ENCODE data around the gene EPB41L5. TPM values are rescaled to one million over a fixed set of nuclear protein-coding genes. Genes with fewer than 3 reads are reported as not detected.
"Not testable (repeated sequence)": the region's sequence is repeated elsewhere in the genome, so short reads cannot be mapped to it uniquely, and the experiment has no call there.

Gene EPB41L5
- total RNA-seq, 1 experiment from 2014 or later = 3.4 TPM

GRCh38 chr2:120141300-120142069 lies 128.6 kb downstream of the EPB41L5 start:
- DNase-seq (ENCODE audit: low read depth) = no peak

GRCh38 chr2:120142528-120143219 lies 129.8 kb downstream of the EPB41L5 start:
- no peak for DNase-seq (ENCODE audit: low read depth)

- no peak for DNase-seq (ENCODE audit: low read depth)
Measured at GRCh38 chr2:120148229-120148628, 135.4 kb downstream of the EPB41L5 start.

- DNase-seq (ENCODE audit: low read depth) = no peak
Measured at GRCh38 chr2:120148669-120149068, 135.8 kb downstream of the EPB41L5 start.

GRCh38 chr2:120149406-120149805 lies 136.5 kb downstream of the EPB41L5 start:
- no peak for DNase-seq (ENCODE audit: low read depth)

GRCh38 chr2:120150040-120150482 lies 137.2 kb downstream of the EPB41L5 start:
- no peak for DNase-seq (ENCODE audit: low read depth)

- DNase-seq (ENCODE audit: low read depth) = no peak
Measured at GRCh38 chr2:120155308-120155707, 142.4 kb downstream of the EPB41L5 start.

GRCh38 chr2:120158658-120159057 lies 145.8 kb downstream of the EPB41L5 start:
- DNase-seq (ENCODE audit: low read depth) = not testable (repeated sequence)

- no peak for DNase-seq (ENCODE audit: low read depth)
Measured at GRCh38 chr2:120161190-120161589, 148.3 kb downstream of the EPB41L5 start.

- no peak for DNase-seq (ENCODE audit: low read depth)
Measured at GRCh38 chr2:120162716-120163115, 149.8 kb downstream of the EPB41L5 start.

- DNase-seq (ENCODE audit: low read depth) = no peak
Measured at GRCh38 chr2:120167272-120167671, 154.4 kb downstream of the EPB41L5 start.

GRCh38 chr2:120169020-120169419 lies 156.1 kb downstream of the EPB41L5 start:
- no peak for DNase-seq (ENCODE audit: low read depth)

GRCh38 chr2:120174963-120175581 lies 162.2 kb downstream of the EPB41L5 start:
- peak; percentile 60 for DNase-seq (ENCODE audit: low read depth)

GRCh38 chr2:120176526-120176925 lies 163.6 kb downstream of the EPB41L5 start:
- no peak for DNase-seq (ENCODE audit: low read depth)

- no peak for DNase-seq (ENCODE audit: low read depth)
Measured at GRCh38 chr2:120177001-120177621, 164.2 kb downstream of the EPB41L5 start.

- DNase-seq (ENCODE audit: low read depth) = no peak
Measured at GRCh38 chr2:120177973-120178372, 165.1 kb downstream of the EPB41L5 start.

- no peak for DNase-seq (ENCODE audit: low read depth)
Measured at GRCh38 chr2:120179396-120179795, 166.5 kb downstream of the EPB41L5 start.

- no peak for DNase-seq (ENCODE audit: low read depth)
Measured at GRCh38 chr2:120180066-120180465, 167.2 kb downstream of the EPB41L5 start.

- no peak for DNase-seq (ENCODE audit: low read depth)
Measured at GRCh38 chr2:120182019-120182560, 169.2 kb downstream of the EPB41L5 start.

- DNase-seq (ENCODE audit: low read depth) = no peak
Measured at GRCh38 chr2:120189189-120189588, 176.3 kb downstream of the EPB41L5 start.

- no peak for DNase-seq (ENCODE audit: low read depth)
Measured at GRCh38 chr2:120192280-120192679, 179.4 kb downstream of the EPB41L5 start.

GRCh38 chr2:120195553-120195952 lies 182.7 kb downstream of the EPB41L5 start:
- no peak for DNase-seq (ENCODE audit: low read depth)
